Kasumi-1 (cell line): ENCODE data around the gene CFAP92.
A peak's percentile ranks its signal among the peaks of the same experiment; 100 is the strongest.

Source experiments
- DNase-seq, 2 experiments: peaks; one replicate each; lab custom pipeline; 2025; lab: John Stamatoyannopoulos, UW

Gene CFAP92

DNA sequence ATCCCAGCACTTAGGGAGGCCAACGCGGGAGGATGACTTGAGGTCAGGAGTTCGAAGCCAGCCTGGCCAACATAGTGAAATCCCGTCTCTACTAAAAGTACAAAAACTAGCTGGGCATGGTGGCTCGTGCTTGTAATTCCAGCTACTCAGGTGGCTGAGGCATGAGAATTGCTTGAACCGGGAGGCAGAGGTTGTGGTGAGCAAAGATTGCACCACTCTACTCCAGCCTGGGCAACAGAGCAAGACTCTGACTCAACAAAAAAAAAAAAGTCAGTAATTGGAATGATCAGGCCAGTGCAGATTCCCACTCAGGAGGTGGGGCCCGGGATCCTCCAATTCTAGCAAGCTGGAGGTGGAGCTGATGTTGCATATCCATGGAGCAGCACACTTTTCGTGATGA lies 5.6 kb downstream of the CFAP92 start:
- no peak for DNase-seq

GRCh38 chr3:128987302-128988100 lies 6.4 kb downstream of the CFAP92 start:
- DNase-seq: no peak

- no peak for DNase-seq
Observed at GRCh38 chr3:128984596-128984995, 9.3 kb downstream of the CFAP92 start.

- no peak for DNase-seq
Observed at GRCh38 chr3:128983293-128984069, 10.4 kb downstream of the CFAP92 start.

DNA sequence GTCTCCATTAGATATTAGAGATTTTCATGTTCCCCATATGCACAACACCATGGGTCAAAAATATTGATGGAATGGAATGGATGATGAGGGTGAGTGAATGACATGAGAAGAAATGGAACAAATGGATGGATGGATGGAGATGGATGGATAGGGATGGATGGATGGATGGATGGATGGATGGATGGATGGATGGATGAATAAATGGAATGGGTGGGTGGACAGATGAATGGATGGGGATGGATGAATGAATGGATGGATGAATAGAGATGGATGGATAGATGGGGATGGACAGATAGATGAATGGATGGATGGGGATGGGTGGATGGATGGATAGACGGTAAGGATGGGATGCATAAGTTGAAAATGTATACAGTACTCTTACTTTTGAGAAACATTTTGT lies 18.6 kb downstream of the CFAP92 start:
- no peak for DNase-seq

DNA sequence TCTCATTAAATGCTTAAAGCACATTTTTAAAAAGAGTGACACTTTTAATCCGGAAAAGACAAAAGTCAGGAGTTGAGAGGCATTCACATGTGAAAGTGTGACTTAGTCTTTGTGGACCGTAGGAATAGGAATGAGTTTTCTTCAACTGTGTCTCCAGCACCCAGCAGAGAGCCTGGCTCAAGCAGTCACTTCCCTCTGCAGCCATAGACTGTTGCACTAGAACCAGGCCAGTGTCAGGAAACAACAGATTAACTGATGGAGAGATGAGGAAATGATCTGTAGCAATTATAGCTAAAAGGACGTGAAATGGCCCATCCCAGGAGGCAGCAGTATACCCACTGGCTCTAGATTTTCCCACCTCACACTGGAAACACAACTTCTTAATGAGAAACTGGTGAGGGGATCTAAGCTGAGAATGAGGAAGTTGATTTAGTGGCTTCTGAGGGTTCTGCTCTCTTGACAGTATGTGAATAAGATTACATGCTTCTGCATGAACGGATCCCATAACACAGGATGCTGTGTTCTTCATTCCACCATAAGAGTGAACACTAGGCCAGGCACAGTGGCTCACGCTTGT lies 19.8 kb downstream of the CFAP92 start:
- DNase-seq: peak; percentile 90 to 94

GRCh38 chr3:128971421-128972100 lies 22.3 kb downstream of the CFAP92 start:
- DNase-seq: peak; percentile 60 to 71

DNA sequence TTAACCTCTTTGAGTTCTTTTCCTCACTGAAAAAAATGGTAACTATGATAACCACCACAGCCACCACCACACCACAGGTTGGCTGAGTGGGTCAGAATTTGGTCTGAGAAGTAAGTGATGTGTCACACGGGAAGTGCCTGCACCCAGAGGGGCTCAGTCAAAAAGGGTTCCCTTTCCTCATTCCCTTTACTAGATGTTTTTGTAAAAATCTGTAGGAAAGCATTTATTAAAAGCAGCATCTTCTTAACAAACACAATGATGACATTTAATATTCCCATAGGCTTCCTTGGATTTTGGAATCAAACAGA lies 23.2 kb downstream of the CFAP92 start:
- peak in 1 of 2 experiments; percentile 22 for DNase-seq

DNA sequence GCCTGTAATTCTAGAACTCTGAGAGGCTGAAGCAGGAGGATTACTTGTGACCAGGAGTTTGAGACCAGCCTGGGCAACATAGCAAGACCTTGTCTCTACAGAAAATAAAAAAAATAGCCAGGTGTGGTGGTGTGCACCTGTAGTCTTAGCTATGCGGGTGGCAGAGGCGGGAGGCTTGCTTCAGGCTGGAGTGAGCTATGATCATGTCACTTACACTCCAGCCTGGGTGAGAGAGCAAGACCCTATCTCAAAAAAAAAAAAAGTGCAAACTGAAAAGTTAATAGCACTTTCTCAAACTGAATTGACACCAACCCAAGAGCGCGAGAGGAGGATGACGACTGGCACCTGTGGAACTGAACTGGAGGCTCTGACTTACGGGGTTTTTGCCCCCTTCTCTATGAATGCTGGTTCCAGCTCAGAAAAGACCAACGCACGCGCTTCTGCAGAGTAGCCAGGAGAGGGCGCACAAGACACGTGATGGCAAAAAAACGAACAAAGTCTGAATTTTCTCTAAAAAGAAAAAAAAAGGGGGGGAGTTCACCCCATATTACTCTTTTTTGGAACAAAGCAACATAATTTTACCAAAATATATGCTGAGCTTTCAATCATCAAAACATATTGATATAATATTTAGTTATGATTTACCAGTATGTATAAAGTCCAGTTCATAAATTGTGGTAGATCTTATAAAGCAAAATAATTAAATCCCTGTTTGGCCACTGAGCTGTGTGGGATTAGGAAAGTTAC lies 23.7 kb downstream of the CFAP92 start:
- DNase-seq: peak; percentile 69 to 78

- DNase-seq: no peak
Observed at GRCh38 chr3:128967748-128968355, 26.0 kb downstream of the CFAP92 start.

GRCh38 chr3:128965818-128966217 lies 28.1 kb downstream of the CFAP92 start:
- DNase-seq: no peak

DNA sequence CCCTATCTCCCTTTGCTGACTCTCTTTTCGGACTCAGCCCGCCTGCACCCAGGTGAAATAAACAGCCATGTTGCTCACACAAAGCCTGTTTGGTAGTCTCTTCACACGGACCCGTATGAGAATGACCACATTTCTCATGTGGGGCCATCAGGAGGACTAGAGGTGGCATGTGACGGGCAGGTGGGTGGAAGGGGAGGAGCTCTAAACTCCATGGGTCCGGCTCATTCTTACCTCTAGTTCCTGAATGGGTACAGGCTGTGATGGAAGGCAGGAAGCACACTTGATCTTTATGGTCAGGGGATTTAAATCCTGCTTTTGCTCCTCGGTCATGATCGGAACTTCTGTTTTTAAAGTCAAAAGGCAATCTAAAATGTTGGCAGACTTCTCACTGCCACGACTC lies 28.6 kb downstream of the CFAP92 start:
- no peak for DNase-seq

- no peak for DNase-seq
Observed at GRCh38 chr3:128956440-128956839, 37.4 kb downstream of the CFAP92 start.

DNA sequence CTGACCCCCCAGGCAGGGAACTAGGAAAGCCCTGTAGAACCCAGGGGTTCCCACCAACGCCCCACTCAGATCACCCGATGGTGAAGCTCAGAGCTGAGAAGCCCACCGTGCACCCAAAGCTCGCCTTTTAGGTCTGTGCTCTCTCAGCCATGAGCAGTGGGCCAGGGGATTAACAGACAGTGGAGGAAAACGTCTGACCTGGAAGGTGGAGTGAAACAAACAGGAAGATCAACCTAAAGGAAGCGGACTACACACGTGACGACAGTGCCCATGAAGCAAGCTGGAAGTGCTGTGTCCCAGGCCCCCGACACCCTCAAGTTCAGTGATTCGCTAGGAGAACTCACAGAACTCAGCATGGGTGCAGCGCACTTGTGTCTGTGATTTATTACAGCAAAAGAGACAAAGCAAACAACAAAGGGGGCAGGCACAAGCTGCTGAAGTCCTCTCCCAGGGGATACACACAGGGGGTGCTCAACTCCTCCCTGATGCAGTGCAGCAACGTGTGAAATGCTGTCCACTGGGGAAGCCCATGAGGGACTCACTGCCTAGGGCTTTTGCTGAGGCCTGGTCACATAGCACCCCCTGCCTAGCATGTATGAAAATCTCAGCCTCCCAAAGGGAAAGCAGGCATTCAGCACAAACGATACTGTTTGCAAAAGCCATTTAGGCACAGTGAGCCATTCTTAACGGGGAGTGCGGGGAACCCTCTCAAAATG lies 43.5 kb downstream of the CFAP92 start:
- DNase-seq: peak in 1 of 2 experiments; percentile 14

DNA sequence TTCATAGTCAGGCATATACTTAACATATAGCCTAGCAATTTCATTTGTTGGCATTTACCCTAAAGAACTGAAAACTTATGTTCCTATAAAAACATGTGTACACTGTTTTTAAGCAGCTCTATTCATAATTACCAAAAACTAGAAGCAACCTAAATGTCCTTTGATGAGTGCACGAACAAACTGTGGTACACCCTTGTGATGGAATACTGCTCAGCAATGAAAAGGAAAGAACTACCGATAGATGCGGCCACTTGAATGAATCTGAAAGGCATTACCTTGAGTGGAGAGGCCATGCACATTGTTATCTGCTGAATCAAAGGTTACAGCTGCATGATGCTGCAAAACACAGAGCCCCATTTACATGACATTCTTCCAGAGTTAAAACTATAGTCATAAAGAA lies 44.7 kb downstream of the CFAP92 start:
- no peak for DNase-seq

- DNase-seq: no peak
Observed at GRCh38 chr3:128946411-128946810, 47.5 kb downstream of the CFAP92 start.

DNA sequence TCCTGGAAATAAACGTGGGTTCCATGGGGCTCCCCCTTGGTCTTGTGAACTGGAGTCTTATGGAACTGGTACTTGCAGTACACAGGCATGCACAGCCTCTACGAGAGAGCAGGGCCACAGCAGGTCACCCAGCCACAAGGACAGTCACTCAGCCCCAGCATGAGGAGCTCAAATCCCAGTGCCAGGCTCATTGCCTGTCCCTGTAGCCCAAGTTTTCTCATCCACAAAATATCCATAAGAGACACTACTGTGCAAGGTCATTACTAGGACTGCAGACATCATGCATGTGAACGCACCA lies 48.0 kb downstream of the CFAP92 start:
- DNase-seq: no peak

- no peak for DNase-seq
Observed at GRCh38 chr3:128945041-128945877, 48.6 kb downstream of the CFAP92 start.

GRCh38 chr3:128942161-128942952 lies 51.5 kb downstream of the CFAP92 start:
- DNase-seq: no peak
